HL-60/S4 (cell line): ENCODE measurements around the gene OPRM1.

ENCODE experiments used
- in situ Hi-C: fragments of 300-500 bp; cut with MboI; formaldehyde crosslinking; loops from 2 replicates; pipeline ENCODE4 v1.14.3; 2022; ENCODE audit warnings: low sequenced_read_pairs

The OPRM1 gene

GRCh38 chr6:154267508-154268106, 228.6 kb downstream of the OPRM1 start:
- in situ Hi-C loops, result no loop called here

- in situ Hi-C loops, result no loop called here
Observed at GRCh38 chr6:154268486-154268885, 229.4 kb downstream of the OPRM1 start.

- in situ Hi-C loops, result no loop called here
Observed at GRCh38 chr6:154274168-154274567, 235.1 kb downstream of the OPRM1 start.

GRCh38 chr6:154276810-154277628, 238.0 kb downstream of the OPRM1 start:
- in situ Hi-C loops, result loop anchor here (5.0 kb wide), 1 partner anchor 120 kb away; no protein-coding TSS in a partner anchor

- in situ Hi-C loops, result loop anchor here (5.0 kb wide), 1 partner anchor 120 kb away; no protein-coding TSS in a partner anchor
Observed at GRCh38 chr6:154277629-154278017, 238.6 kb downstream of the OPRM1 start.

- in situ Hi-C loops, result loop anchor here (5.0 kb wide), 1 partner anchor 87 kb away; no protein-coding TSS in a partner anchor
Observed at GRCh38 chr6:154280521-154280920, 241.5 kb downstream of the OPRM1 start.

GRCh38 chr6:154284313-154284853, 245.3 kb downstream of the OPRM1 start:
- in situ Hi-C loops, result loop anchor here (5.0 kb wide), 1 partner anchor 83 kb away; no protein-coding TSS in a partner anchor

GRCh38 chr6:154285826-154286225, 246.8 kb downstream of the OPRM1 start:
- in situ Hi-C loops, result no loop called here

GRCh38 chr6:154289818-154290508, 250.9 kb downstream of the OPRM1 start:
- in situ Hi-C loops, result loop anchor here (10.0 kb wide), 1 partner anchor 215 kb away; no protein-coding TSS in a partner anchor

GRCh38 chr6:154292066-154292465, 253.0 kb downstream of the OPRM1 start:
- in situ Hi-C loops, result loop anchor here (10.0 kb wide), 1 partner anchor 213 kb away; no protein-coding TSS in a partner anchor

- in situ Hi-C loops, result loop anchor here (10.0 kb wide), 1 partner anchor 212 kb away; no protein-coding TSS in a partner anchor
Observed at GRCh38 chr6:154292855-154293519, 253.9 kb downstream of the OPRM1 start.

- in situ Hi-C loops, result loop anchor here (10.0 kb wide), 1 partner anchor 209 kb away; no protein-coding TSS in a partner anchor
Observed at GRCh38 chr6:154295733-154296132, 256.7 kb downstream of the OPRM1 start.
